GM12878 (cell line): ENCODE data around the gene GTF2F2. TPM values are rescaled to one million over a fixed set of nuclear protein-coding genes. Genes with fewer than 3 reads are reported as not detected.

Source experiments
- ATAC-seq: fragments of 200-7000 bp; cut with Tn5 transposase; 3 replicates; pipeline ENCODE4 v1.9.1; 2020; ENCODE audit warnings: mild to moderate bottlenecking, moderate library complexity
- BruUV-seq: library from RNA; stranded (reverse); fragments of 400-500 nt; replicated peaks from 2 replicates; lab custom pipeline; 2021; lab: Mats Ljungman, UMichigan
- CTCF ChIA-PET: fragments of 300-600 bp; sonication (Branson Sonifier 250); formaldehyde crosslinking; extraction: SDS; loops from one replicate; lab custom pipeline; 2021; ENCODE audit warnings: inconsistent platforms; lab: Yijun Ruan, JAX
- POLR2A ChIA-PET: fragments of 350-600 bp; formaldehyde crosslinking; extraction: SDS; loops from one replicate; lab custom pipeline; 2021; ENCODE audit warnings: inconsistent platforms; lab: Charles Lee
- RAD21 ChIA-PET: fragments of 300-600 bp; sonication (Branson Sonifier 250); formaldehyde crosslinking; loops from one replicate; lab custom pipeline; 2023; ENCODE audit warnings: antibody characterized with exemption; ENCODE audit not compliant: unreplicated experiment; lab: Charles Lee
- SMC1A ChIA-PET: fragments of 300-600 bp; sonication (Branson Sonifier 250); formaldehyde crosslinking; loops from one replicate; lab custom pipeline; 2023; ENCODE audit not compliant: unreplicated experiment, uncharacterized antibody; lab: Charles Lee
- DNase-seq: peaks from one replicate; pipeline ENCODE4 v3.0.0-alpha.2; 2011; ENCODE audit warnings: low read depth, low spot score
- FAIRE-seq: peaks from 3 replicates; lab custom pipeline; 2011; peaks lifted over from hg19 to GRCh38; lab: Jason Lieb, UNC
- H2AFZ ChIP-seq: 2 replicates; pipeline ENCODE4 v1.6.0; 2011; ENCODE audit warnings: low read depth, low read length, control low read depth; ENCODE audit not compliant: control insufficient read depth
- H3K27ac ChIP-seq: 2 replicates; pipeline ENCODE4 v1.5.1; 2011; ENCODE audit warnings: control low read depth; ENCODE audit not compliant: control insufficient read depth, insufficient read depth
- H3K27me3 ChIP-seq, 2 experiments: replicated peaks in 1 of 2; 2 replicates each; pipeline versions ENCODE4 v1.6.0 to v1.6.1; 2011; ENCODE audit warnings: low read length in 1 of 2; ENCODE audit not compliant: control insufficient read depth in 2 of 2, insufficient read depth in 2 of 2
- H3K36me3 ChIP-seq, 2 experiments: 2 replicates each; pipeline ENCODE4 v1.5.1; 2011; ENCODE audit warnings: low read length in 1 of 2; ENCODE audit not compliant: control insufficient read depth in 2 of 2, insufficient read depth in 2 of 2
- H3K4me1 ChIP-seq: 2 replicates; pipeline ENCODE4 v1.6.1; 2011; ENCODE audit warnings: mild to moderate bottlenecking, low read length, moderate library complexity, mixed read lengths; ENCODE audit not compliant: control insufficient read depth, insufficient read depth
- H3K4me2 ChIP-seq: 2 replicates; pipeline ENCODE4 v1.6.0; 2011; ENCODE audit warnings: control low read depth; ENCODE audit not compliant: control insufficient read depth, insufficient read depth
- H3K4me3 ChIP-seq: fragments of 200-600 bp; sonication (generic); 2 replicates; pipeline ENCODE4 v1.5.1; 2016
- H3K79me2 ChIP-seq: 2 replicates; pipeline ENCODE4 v1.6.0; 2011; ENCODE audit warnings: low read length; ENCODE audit not compliant: control insufficient read depth, insufficient read depth
- H3K9ac ChIP-seq: 2 replicates; pipeline ENCODE4 v1.8.0; 2011; ENCODE audit warnings: low read length, control low read depth, mixed read lengths; ENCODE audit not compliant: control insufficient read depth, insufficient read depth
- H3K9me3 ChIP-seq: replicated peaks from 3 replicates; pipeline ENCODE4 v1.5.1; 2011; ENCODE audit warnings: mild to moderate bottlenecking, low read length; ENCODE audit not compliant: control insufficient read depth, insufficient read depth
- H4K20me1 ChIP-seq: 2 replicates; pipeline ENCODE4 v1.6.0; 2011; ENCODE audit not compliant: control insufficient read depth, insufficient read depth
- EP300 ChIP-seq, 2 experiments: fragments of 150-350 bp in 1 of 2; IDR thresholded peaks; 2 replicates each; pipeline ENCODE4 v1.6.1; 2011 to 2012; ENCODE audit warnings: low read depth in 2 of 2, low read length in 2 of 2, borderline replicate concordance in 1 of 2, improper control_type of control experiment in 1 of 2, inconsistent platforms in 1 of 2; ENCODE audit not compliant: control insufficient read depth in 1 of 2
- ETV6 ChIP-seq, 2 experiments: fragments of 450-650 bp in 1 of 2; IDR thresholded peaks in 1 of 2; conservative IDR thresholded peaks in 1 of 2; 2 replicates each; pipeline ENCODE4 v1.6.1; 2014; ENCODE audit warnings: antibody characterized with exemption in 1 of 2, borderline replicate concordance in 1 of 2, low read depth in 1 of 2, mild to moderate bottlenecking in 1 of 2, moderate library complexity in 1 of 2
- GABPA ChIP-seq: IDR thresholded peaks from 2 replicates; pipeline ENCODE4 v1.6.1; 2014; ENCODE audit warnings: antibody characterized with exemption, low read depth, mild to moderate bottlenecking, inconsistent platforms
- HDAC2 ChIP-seq: fragments of 200-600 bp; sonication (generic); IDR thresholded peaks from 2 replicates; pipeline ENCODE4 v1.6.1; 2017
- JUNB ChIP-seq: IDR thresholded peaks from 2 replicates; pipeline ENCODE4 v1.6.1; 2016; ENCODE audit warnings: antibody characterized with exemption, mild to moderate bottlenecking
- MXI1 ChIP-seq: fragments of 150-350 bp; IDR thresholded peaks from 2 replicates; pipeline ENCODE4 v1.6.1; 2011; ENCODE audit warnings: low read depth, mild to moderate bottlenecking, inconsistent platforms, low read length, improper control_type of control experiment
- MYC ChIP-seq: IDR thresholded peaks from 2 replicates; pipeline ENCODE4 v1.6.1; 2011; ENCODE audit warnings: mild to moderate bottlenecking, low read length, moderate library complexity, inconsistent platforms; ENCODE audit not compliant: insufficient read depth, insufficient replicate concordance, insufficient read length, severe bottlenecking
- NFYB ChIP-seq: IDR thresholded peaks from 2 replicates; pipeline ENCODE4 v1.6.1; 2011; ENCODE audit warnings: low read depth, mild to moderate bottlenecking, low read length, improper control_type of control experiment, moderate library complexity; ENCODE audit not compliant: insufficient read depth
- RELA ChIP-seq: fragments of 450-650 bp; IDR thresholded peaks from 2 replicates; pipeline ENCODE4 v1.8.0; 2014; ENCODE audit warnings: borderline replicate concordance; ENCODE audit not compliant: partially characterized antibody
- YBX1 ChIP-seq: fragments of 450-650 bp; IDR thresholded peaks from 2 replicates; pipeline ENCODE4 v1.6.1; 2016; ENCODE audit warnings: antibody characterized with exemption
- ZNF384 ChIP-seq: IDR thresholded peaks from 2 replicates; pipeline ENCODE4 v1.6.1; 2012; ENCODE audit warnings: low read depth, mild to moderate bottlenecking, low read length, improper control_type of control experiment, borderline replicate concordance
- WGBS: methylation state at CpG from one replicate; pipeline ENCODE4 v1.1.6; 2016; ENCODE audit warnings: low lambda C conversion rate; ENCODE audit not compliant: insufficient replicate concordance, insufficient coverage; ENCODE audit errors: missing lambda C conversion rate; 5-methylcytosine and 5-hydroxymethylcytosine counted together
- in situ Hi-C: fragments of 300-500 bp; cut with MboI; formaldehyde crosslinking; loops from 9 replicates; pipeline ENCODE4 v1.14.3; 2018; ENCODE audit warnings: mixed read lengths
- intact Hi-C: fragments of 100-400 bp; cut with micrococcal nuclease; formaldehyde crosslinking; loops from one replicate; pipeline ENCODE4 v1.14.2; 2022; ENCODE audit not compliant: unreplicated experiment
- polyA plus RNA-seq, 11 experiments: library from polyadenylated mRNA; depleted of rRNA in 4 of 11; unstranded in 6 of 11; stranded (reverse) in 5 of 11; fragments of >200 nt; fragmentation: Nextera tagmentation in 4 of 11; fragmentation: Illumina TruSeq in 1 of 11; extraction: Ambion mirVana in 4 of 11; extraction: Trizol in 1 of 11; gene quantifications; 1 replicate in 1 of 11; 2 replicates in 10 of 11; pipeline versions ENCODE4 v1.2.1 to v1.2.3, GENCODE V29; 2011 to 2016; ENCODE audit warnings: inconsistent platforms in 2 of 11, missing spikeins in 2 of 11, low read depth in 1 of 11
- total RNA-seq, 4 experiments: library from RNA; depleted of rRNA in 3 of 4; stranded (reverse); fragments of >200 nt in 3 of 4; fragmentation: Illumina TruSeq in 1 of 4; extraction: Trizol in 1 of 4; gene quantifications; 2 replicates each; pipeline versions ENCODE4 v1.2.1 to v1.2.3, GENCODE V29; 2013 to 2021
- TF ChIP-seq, protein P1 (sequence below): fragments of 450-650 bp; IDR thresholded peaks from 2 replicates; pipeline ENCODE4 v1.6.1; 2018; ENCODE audit warnings: borderline replicate concordance, mild to moderate bottlenecking; ENCODE audit not compliant: partially characterized antibody
- TF ChIP-seq, protein P2 (sequence below): fragments of 450-650 bp; IDR thresholded peaks from 2 replicates; pipeline ENCODE4 v1.6.1; 2017; ENCODE audit warnings: mild to moderate bottlenecking, moderate library complexity

The GTF2F2 gene
- total and polyA plus RNA-seq, 10 of the 15 experiments (the other 5 are each of a cell fraction or from before 2014, with no cell fraction given), result 14.5 to 30.8 (median 22.6) TPM

DNA sequence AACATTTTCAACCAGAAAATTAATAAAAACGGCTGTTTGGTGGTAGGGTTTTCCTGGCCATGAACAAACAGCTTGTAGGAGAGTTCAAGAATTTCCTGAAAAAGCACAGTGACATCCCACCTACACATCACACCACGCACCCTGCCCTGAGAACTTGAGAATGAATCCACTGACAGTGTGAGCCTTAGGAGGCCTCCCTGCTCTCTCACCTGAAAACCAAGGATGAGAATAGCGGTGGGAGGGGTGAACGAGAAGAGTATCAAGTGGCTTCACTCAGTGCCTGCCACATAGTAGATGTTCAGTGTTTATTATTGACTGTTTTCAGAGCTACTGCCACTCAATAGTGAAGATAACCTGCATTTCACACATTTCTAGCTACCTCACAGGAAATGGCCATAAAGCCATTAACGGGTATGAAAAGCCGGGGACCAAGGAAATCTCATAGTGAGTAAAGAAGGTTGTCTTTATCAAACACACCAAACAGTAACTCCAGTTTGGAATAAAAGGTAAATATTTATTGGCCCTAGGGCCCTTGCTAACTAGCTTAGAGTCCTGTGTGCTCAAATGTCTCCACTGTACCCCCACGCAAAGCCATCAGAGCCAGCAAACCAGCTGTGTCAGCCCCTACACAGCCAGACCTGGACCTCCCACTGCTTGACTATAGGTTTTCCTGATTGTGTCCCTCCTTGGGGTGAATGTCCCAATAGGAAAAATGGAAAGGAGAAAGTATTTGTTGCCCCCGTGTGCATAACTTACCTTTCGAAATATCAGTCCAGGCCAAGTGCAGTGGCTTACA is 180.1 kb downstream of the GTF2F2 start:
- Histone ChIP-seq H3K27ac (no peak overlapping the region), H3K79me2 (no peaks in the 10 kb centered on the region), H3K27me3 (no peaks in the 10 kb centered on the region), H3K36me3 (no peaks in the 10 kb centered on the region), H3K9me3 (no peaks in the 10 kb centered on the region), H3K4me2 (no peak overlapping the region), H4K20me1 (no peaks in the 10 kb centered on the region), H3K4me1 (no peaks in the 10 kb centered on the region; the same call in 1 of the 2 replicates), H3K4me3 (no peak overlapping the region), H3K9ac (no peak overlapping the region), H2AFZ (no peak overlapping the region)
- ATAC-seq, result no peak
- in situ Hi-C loops, result loop anchor here (25.0 kb wide), 1 partner anchor 813 kb away; no protein-coding TSS in a partner anchor
- no peak for DNase-seq
- WGBS, result 68% methylated on average over 9 of the region's 9 CpGs
- CTCF ChIA-PET, result interaction anchor here (1.0 to 1.6 kb wide), 2 partner anchors 9 to 254 kb away, joined by 5 to 6 read pairs; no protein-coding TSS in a partner anchor
- POLR2A ChIA-PET, result no interaction called here
- SMC1A ChIA-PET, result interaction anchor here (1.0 kb wide), 1 partner anchor 19 kb away, joined by 3 read pairs; no protein-coding TSS in a partner anchor
- no peak for FAIRE-seq
- intact Hi-C loops, result no loop called here
- RAD21 ChIA-PET, result interaction anchor here (2.0 kb wide), 1 partner anchor 19 kb away, joined by 5 read pairs; no protein-coding TSS in a partner anchor
- no TSS peak for BruUV-seq
- no peak for TF ChIP-seq RELA
- no peak for TF ChIP-seq GABPA
- no peak for TF ChIP-seq HDAC2
- TF ChIP-seq, protein P1, sequence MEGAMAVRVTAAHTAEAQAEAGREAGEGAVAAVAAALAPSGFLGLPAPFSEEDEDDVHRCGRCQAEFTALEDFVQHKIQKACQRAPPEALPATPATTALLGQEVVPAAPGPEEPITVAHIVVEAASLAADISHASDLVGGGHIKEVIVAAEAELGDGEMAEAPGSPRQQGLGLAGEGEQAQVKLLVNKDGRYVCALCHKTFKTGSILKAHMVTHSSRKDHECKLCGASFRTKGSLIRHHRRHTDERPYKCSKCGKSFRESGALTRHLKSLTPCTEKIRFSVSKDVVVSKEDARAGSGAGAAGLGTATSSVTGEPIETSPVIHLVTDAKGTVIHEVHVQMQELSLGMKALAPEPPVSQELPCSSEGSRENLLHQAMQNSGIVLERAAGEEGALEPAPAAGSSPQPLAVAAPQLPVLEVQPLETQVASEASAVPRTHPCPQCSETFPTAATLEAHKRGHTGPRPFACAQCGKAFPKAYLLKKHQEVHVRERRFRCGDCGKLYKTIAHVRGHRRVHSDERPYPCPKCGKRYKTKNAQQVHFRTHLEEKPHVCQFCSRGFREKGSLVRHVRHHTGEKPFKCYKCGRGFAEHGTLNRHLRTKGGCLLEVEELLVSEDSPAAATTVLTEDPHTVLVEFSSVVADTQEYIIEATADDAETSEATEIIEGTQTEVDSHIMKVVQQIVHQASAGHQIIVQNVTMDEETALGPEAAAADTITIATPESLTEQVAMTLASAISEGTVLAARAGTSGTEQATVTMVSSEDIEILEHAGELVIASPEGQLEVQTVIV, result no peak
- TF ChIP-seq MXI1, result no peak
- TF ChIP-seq YBX1, result no peak
- TF ChIP-seq ETV6 (conservative IDR thresholded peaks at IDR 0.05 in 1 of 2, IDR thresholded peaks at IDR 0.05 in 1 of 2; ENCODE audit: borderline replicate concordance in 1 of 2, low read depth in 1 of 2), result no peak
- TF ChIP-seq NFYB, result no peak
- TF ChIP-seq, protein P2, sequence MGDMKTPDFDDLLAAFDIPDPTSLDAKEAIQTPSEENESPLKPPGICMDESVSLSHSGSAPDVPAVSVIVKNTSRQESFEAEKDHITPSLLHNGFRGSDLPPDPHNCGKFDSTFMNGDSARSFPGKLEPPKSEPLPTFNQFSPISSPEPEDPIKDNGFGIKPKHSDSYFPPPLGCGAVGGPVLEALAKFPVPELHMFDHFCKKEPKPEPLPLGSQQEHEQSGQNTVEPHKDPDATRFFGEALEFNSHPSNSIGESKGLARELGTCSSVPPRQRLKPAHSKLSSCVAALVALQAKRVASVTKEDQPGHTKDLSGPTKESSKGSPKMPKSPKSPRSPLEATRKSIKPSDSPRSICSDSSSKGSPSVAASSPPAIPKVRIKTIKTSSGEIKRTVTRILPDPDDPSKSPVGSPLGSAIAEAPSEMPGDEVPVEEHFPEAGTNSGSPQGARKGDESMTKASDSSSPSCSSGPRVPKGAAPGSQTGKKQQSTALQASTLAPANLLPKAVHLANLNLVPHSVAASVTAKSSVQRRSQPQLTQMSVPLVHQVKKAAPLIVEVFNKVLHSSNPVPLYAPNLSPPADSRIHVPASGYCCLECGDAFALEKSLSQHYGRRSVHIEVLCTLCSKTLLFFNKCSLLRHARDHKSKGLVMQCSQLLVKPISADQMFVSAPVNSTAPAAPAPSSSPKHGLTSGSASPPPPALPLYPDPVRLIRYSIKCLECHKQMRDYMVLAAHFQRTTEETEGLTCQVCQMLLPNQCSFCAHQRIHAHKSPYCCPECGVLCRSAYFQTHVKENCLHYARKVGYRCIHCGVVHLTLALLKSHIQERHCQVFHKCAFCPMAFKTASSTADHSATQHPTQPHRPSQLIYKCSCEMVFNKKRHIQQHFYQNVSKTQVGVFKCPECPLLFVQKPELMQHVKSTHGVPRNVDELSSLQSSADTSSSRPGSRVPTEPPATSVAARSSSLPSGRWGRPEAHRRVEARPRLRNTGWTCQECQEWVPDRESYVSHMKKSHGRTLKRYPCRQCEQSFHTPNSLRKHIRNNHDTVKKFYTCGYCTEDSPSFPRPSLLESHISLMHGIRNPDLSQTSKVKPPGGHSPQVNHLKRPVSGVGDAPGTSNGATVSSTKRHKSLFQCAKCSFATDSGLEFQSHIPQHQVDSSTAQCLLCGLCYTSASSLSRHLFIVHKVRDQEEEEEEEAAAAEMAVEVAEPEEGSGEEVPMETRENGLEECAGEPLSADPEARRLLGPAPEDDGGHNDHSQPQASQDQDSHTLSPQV, result no peak
- no peak for TF ChIP-seq ZNF384
- no peak for TF ChIP-seq EP300 (IDR thresholded peaks at IDR 0.05; ENCODE audit: borderline replicate concordance in 1 of 2, control insufficient read depth in 1 of 2, low read depth in 2 of 2, low read length in 2 of 2)
- no peak for TF ChIP-seq JUNB
- TF ChIP-seq MYC, result no peak
